Tibial nerve (tissue), 4 donors: Measurements from ENCODE around the gene ADAMTS2. TPM values are rescaled to one million over a fixed set of nuclear protein-coding genes. Genes with fewer than 3 reads are reported as not detected.

Experiments used
- DNase-seq, 2 donors: peaks; one replicate each; pipeline ENCODE4 v3.0.0-alpha.2; 2019; ENCODE audit warnings: low spot score in 2 of 2
- H3K27ac ChIP-seq, 4 donors: fragments of 200-600 bp; sonication (generic) in 3 of 4; one replicate each; pipeline ENCODE4 v1.5.1; 2017 to 2019; ENCODE audit warnings: mild to moderate bottlenecking in 1 of 4
- H3K27me3 ChIP-seq, 2 donors: fragments of 200-600 bp; sonication (generic) in 1 of 2; one replicate each; pipeline versions ENCODE4 v1.5.1 to v1.6.0; 2017 to 2019
- H3K36me3 ChIP-seq, 3 donors: fragments of 200-600 bp; sonication (generic); one replicate each; pipeline ENCODE4 v1.5.1; 2018 to 2019
- H3K4me1 ChIP-seq, 4 donors: fragments of 200-600 bp; sonication (generic) in 3 of 4; one replicate each; pipeline ENCODE4 v1.5.1; 2017 to 2019
- H3K4me3 ChIP-seq, 4 donors: fragments of 200-600 bp; sonication (generic) in 3 of 4; one replicate each; pipeline ENCODE4 v1.5.1; 2017 to 2019; ENCODE audit warnings: mild to moderate bottlenecking in 1 of 4, moderate library complexity in 1 of 4
- H3K9me3 ChIP-seq, 4 donors: fragments of 200-600 bp; sonication (generic) in 3 of 4; one replicate each; pipeline ENCODE4 v1.5.1; 2017 to 2019
- EP300 ChIP-seq, 2 donors: sonication (generic); formaldehyde crosslinking; IDR thresholded peaks; one replicate each; pipeline ENCODE4 v1.6.1; 2017; ENCODE audit warnings: antibody characterized with exemption in 2 of 2, mild to moderate bottlenecking in 1 of 2
- POLR2A ChIP-seq, 2 donors: fragments of 450-650 bp; IDR thresholded peaks; one replicate each; pipeline ENCODE4 v1.6.1; 2017; ENCODE audit warnings: antibody characterized with exemption in 2 of 2, mild to moderate bottlenecking in 2 of 2, moderate library complexity in 2 of 2
- WGBS, 2 donors: methylation state at CpG; one replicate each; pipeline ENCODE4 v1.1.5; 2018; 5-methylcytosine and 5-hydroxymethylcytosine counted together
- total RNA-seq, 4 donors: library from RNA; depleted of rRNA; stranded (reverse); fragments of >200 nt; gene quantifications; one replicate each; pipeline ENCODE4 v1.1.0, GENCODE V29; 2016
- TF ChIP-seq, protein P1 (sequence below), 5 experiments: fragments of 200-600 bp in 3 of 5; fragments of 450-650 bp in 2 of 5; sonication (generic) in 3 of 5; IDR thresholded peaks; one replicate each; pipeline ENCODE4 v1.5.1; 2016 to 2019; ENCODE audit warnings: antibody characterized with exemption in 5 of 5, mild to moderate bottlenecking in 3 of 5, moderate library complexity in 2 of 5

The ADAMTS2 gene
- total RNA-seq, 4 donors from 2014 or later = 23.2 to 58.8 (median 47.2) TPM

- TF ChIP-seq, protein P1, sequence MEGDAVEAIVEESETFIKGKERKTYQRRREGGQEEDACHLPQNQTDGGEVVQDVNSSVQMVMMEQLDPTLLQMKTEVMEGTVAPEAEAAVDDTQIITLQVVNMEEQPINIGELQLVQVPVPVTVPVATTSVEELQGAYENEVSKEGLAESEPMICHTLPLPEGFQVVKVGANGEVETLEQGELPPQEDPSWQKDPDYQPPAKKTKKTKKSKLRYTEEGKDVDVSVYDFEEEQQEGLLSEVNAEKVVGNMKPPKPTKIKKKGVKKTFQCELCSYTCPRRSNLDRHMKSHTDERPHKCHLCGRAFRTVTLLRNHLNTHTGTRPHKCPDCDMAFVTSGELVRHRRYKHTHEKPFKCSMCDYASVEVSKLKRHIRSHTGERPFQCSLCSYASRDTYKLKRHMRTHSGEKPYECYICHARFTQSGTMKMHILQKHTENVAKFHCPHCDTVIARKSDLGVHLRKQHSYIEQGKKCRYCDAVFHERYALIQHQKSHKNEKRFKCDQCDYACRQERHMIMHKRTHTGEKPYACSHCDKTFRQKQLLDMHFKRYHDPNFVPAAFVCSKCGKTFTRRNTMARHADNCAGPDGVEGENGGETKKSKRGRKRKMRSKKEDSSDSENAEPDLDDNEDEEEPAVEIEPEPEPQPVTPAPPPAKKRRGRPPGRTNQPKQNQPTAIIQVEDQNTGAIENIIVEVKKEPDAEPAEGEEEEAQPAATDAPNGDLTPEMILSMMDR (IDR thresholded peaks at IDR 0.05) = no peak
- TF ChIP-seq POLR2A (IDR thresholded peaks at IDR 0.05) = no peak
- no peak for TF ChIP-seq EP300 (IDR thresholded peaks at IDR 0.05)
- H3K27me3 ChIP-seq = no peaks in the 10 kb centered on the region
- no peak for DNase-seq
- WGBS, 2 donors = 70 to 77% methylated on average over 12 to 23 of the region's 33 CpGs
- H3K4me3 ChIP-seq = no peak overlapping the region
- peaks cover 0 to 16% (median 0%) of the 10 kb centered on the region in 4 donors for H3K4me1 ChIP-seq
- H3K9me3 ChIP-seq = no peaks in the 10 kb centered on the region
- H3K36me3 ChIP-seq = peaks cover 0 to 9% (median 0%) of the 10 kb centered on the region in 3 donors
- no peak overlapping the region for H3K27ac ChIP-seq
Measured at GRCh38 chr5:179137643-179138567, 207.4 kb downstream of the ADAMTS2 start.

GRCh38 chr5:179137016-179137642 is 208.1 kb downstream of the ADAMTS2 start:
- Histone ChIP-seq H3K27ac (no peak overlapping the region), H3K4me3 (no peak overlapping the region), H3K9me3 (no peaks in the 10 kb centered on the region), H3K27me3 (no peaks in the 10 kb centered on the region), H3K4me1 (peaks cover 0 to 16% (median 0%) of the 10 kb centered on the region in 4 donors), H3K36me3 (peaks cover 0 to 17% (median 0%) of the 10 kb centered on the region in 3 donors)
- no peak for TF ChIP-seq POLR2A (IDR thresholded peaks at IDR 0.05)
- TF ChIP-seq, protein P1 (IDR thresholded peaks at IDR 0.05) = no peak
- no peak for TF ChIP-seq EP300 (IDR thresholded peaks at IDR 0.05)
- 59 to 63% methylated on average over 13 of the region's 13 CpGs for WGBS, 2 donors
- DNase-seq = no peak

GRCh38 chr5:179135441-179136215 is 209.6 kb downstream of the ADAMTS2 start:
- no peaks in the 10 kb centered on the region for H3K27me3 ChIP-seq
- H3K36me3 ChIP-seq = peaks cover 0 to 29% (median 0%) of the 10 kb centered on the region in 3 donors
- H3K4me3 ChIP-seq = no peak overlapping the region
- TF ChIP-seq EP300 (IDR thresholded peaks at IDR 0.05) = no peak
- TF ChIP-seq POLR2A (IDR thresholded peaks at IDR 0.05) = no peak
- TF ChIP-seq, protein P1 (IDR thresholded peaks at IDR 0.05) = no peak
- WGBS, 2 donors = 89 to 92% methylated on average over 19 to 20 of the region's 20 CpGs
- H3K27ac ChIP-seq = no peak overlapping the region
- H3K4me1 ChIP-seq = peaks cover 0 to 16% (median 0%) of the 10 kb centered on the region in 4 donors
- no peak for DNase-seq
- H3K9me3 ChIP-seq = no peaks in the 10 kb centered on the region

DNA sequence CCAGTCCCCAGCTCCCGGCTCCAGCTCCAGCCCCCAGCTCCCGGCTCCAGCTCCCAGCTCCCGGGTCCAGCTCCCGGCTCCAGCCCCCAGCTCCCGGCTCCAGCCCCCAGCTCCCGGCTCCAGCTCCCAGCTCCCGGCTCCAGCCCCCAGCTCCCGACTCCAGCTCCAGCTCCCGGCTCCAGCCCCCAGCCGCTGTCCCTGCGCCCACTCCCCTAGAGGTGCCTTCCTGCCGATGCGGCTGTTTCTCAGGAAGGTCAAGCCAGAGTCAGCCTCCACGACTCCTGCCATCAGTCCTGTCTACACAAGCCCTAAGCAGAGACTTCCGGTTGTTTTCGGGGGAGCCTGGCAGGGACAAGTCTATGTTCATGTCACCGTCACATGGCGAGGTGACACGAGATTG is 210.3 kb downstream of the ADAMTS2 start:
- Histone ChIP-seq H3K4me1 (peaks cover 0 to 16% (median 0%) of the 10 kb centered on the region in 4 donors), H3K36me3 (peaks cover 0 to 35% (median 0%) of the 10 kb centered on the region in 3 donors), H3K27me3 (no peaks in the 10 kb centered on the region), H3K27ac (no peak overlapping the region), H3K9me3 (peaks cover 0 to 4% (median 0%) of the 10 kb centered on the region in 4 donors), H3K4me3 (no peak overlapping the region)
- WGBS, 2 donors = 84 to 95% methylated on average over 18 to 19 of the region's 19 CpGs
- TF ChIP-seq EP300 (IDR thresholded peaks at IDR 0.05) (no peak), POLR2A (IDR thresholded peaks at IDR 0.05) (no peak)
- TF ChIP-seq, protein P1 (IDR thresholded peaks at IDR 0.05) = no peak
- DNase-seq = no peak
